ENCODE measurements around the gene GIN1.

GRCh38 chr5:103090791-103091190 lies 29.1 kb downstream of the GIN1 start:
- TF ChIP-seq CTCF (conservative IDR thresholded peaks at IDR 0.05) (no peak), ZFX (IDR thresholded peaks at IDR 0.05) (no peak)

All from C4-2B (cell line).